GM21737 (cell line): ENCODE results near the gene GORASP1.

ENCODE experiments used
- ATAC-seq: cut with Tn5 transposase; IDR thresholded peaks from one replicate; pipeline ENCODE4 v1.9.1; 2021; ENCODE audit warnings: mild to moderate bottlenecking, moderate library complexity; ENCODE audit not compliant: unreplicated experiment

The GORASP1 gene

DNA sequence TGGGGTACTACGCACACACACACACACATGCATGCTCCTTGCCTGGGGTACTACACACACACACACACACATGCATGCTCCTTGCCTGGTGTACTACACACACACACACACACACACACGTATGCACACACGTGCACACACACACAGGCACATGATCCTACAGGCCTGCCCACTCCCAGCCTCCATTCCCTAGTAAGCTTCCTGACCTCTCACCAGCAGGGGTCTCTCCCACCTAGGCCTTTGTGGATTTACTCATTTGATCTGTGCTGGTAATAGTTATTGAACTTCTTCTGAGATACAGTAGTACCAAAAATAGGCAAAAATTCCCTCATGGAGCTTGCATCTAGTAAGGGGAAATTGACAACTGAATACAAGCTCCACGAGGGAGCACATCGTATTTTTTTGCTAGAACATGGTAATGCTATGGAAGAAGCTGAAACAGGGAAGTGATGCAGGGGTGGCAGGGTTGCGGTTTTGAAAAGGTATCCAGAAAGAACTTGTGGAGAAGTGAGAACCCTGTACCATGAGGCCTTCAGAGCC lies 19.2 kb upstream of the GORASP1 start:
- no peak for ATAC-seq

GRCh38 chr3:39125841-39126500 lies 18.5 kb upstream of the GORASP1 start:
- no peak for ATAC-seq

DNA sequence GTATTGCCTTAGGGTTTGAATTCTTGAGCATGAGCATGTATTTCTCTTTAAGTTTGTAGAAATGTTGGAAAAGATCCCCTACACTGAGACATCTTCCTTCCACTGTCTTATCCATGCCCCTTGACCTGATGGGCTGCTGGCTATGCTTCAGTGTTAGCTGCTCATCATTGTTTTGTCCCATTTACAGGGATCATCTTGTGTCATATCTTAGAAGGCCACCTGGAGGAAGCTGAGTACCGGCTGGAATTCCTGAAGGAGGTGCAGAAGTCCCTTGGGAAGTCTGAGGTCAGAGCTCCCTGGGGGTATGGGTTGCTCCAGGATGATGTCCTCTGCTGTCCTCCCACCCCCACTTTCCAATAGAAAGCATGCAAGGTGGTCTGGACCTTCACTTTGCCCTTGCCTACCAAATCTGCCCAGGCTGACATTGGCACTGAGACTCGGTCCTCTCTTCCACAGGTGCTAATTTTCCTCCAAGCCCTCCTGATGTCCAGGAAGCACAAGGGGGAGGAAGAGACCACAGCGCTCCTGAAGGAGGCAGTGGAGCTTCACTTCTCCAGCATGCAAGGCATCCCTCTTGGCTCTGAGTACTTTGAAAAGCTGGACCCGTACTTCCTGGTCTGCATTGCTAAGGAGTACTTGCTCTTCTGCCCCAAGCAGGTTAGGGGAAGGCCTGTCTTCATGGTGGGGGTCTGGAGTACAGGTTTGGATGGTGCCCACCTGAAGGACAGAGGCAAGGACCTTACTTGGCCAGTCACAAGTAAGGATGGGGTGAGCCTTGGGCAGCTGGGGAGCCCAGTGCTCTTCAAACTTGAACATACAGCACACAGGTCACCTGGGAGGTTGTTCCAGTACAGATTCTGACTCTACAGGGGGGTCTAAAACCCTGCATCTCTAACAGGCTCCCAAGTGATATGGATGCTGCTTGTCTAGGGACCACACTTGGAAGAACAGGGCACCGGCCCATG lies 17.7 kb upstream of the GORASP1 start:
- no peak for ATAC-seq

DNA sequence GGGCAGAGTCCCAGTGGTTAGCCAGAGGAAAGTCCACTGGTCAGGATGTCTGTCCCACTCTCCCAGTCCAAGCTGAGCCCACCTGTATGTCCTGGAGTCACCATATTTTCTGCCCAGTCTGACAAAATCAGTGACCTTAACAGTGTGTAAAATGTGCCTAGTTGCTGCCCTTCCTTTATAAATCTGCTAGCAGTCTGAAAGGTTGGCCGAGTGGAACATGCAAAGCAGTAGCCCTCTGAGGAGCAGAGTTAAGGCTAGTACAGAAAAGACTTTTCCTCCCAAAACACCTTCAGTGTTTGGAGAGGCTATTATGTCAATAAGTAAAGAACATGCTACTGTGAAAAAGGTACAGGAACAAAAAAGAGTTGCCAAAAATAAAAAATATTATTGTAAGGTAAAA lies 15.4 kb upstream of the GORASP1 start:
- peak; percentile 61 for ATAC-seq

- no peak for ATAC-seq
Observed at GRCh38 chr3:39121621-39122020, 14.2 kb upstream of the GORASP1 start.

DNA sequence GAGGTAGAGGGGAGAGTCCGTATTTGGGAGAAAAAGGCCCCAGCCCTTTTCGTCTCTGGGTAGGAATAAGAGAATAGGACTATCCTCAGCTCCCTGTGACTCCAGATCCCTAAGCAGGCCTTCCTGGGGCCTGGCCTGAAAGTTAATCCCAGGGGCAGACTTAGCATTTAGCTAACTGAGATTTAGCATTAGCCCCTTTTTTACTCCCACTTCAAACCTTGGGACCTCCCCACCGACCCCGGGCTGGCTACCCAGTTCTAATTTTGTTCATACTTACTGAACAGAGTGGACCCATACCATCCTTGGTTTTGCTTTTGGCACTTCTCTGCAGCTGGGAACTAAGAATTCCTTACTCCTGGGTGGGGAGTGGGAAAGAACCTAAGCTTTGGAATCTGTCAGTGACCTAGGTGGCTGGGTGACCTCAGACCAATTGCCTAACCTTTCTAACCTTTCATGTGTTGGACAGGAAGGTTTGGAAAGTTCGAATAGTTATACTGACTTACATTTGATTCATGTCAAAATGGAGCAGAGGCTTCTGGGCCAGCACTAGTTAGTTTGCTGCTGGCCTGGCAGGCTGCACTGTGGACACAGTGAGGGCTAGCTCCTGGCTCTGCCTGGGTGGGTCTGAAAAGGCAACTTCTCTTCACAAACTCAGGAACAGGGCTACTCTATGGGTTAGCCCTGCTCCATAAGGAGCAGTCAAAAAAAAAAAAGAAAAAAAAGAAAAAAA lies 11.7 kb upstream of the GORASP1 start:
- ATAC-seq: no peak

- ATAC-seq: no peak
Observed at GRCh38 chr3:39118079-39118478, 10.7 kb upstream of the GORASP1 start.

- no peak for ATAC-seq
Observed at GRCh38 chr3:39115870-39116269, 8.4 kb upstream of the GORASP1 start.

DNA sequence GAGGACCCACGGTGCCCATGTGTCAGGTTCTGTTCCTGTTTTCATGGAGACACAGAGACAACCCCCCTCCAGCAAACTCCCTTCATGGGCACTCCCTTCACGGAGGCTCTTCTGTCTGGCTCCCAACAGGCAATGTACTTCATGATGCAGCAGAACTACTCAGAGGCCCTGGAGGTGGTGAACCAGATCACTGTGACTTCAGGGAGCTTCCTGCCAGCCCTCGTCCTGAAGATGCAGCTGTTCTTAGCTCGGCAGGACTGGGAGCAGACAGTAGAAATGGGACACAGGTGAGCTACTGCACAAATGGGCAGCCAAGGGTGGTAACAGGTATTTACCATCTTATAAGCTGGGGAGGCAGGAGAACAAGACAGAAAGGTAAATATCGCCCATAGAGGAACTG lies 7.0 kb upstream of the GORASP1 start:
- no peak for ATAC-seq

- no peak for ATAC-seq
Observed at GRCh38 chr3:39113291-39113690, 5.9 kb upstream of the GORASP1 start.

GRCh38 chr3:39112535-39112934 lies 5.1 kb upstream of the GORASP1 start:
- no peak for ATAC-seq

DNA sequence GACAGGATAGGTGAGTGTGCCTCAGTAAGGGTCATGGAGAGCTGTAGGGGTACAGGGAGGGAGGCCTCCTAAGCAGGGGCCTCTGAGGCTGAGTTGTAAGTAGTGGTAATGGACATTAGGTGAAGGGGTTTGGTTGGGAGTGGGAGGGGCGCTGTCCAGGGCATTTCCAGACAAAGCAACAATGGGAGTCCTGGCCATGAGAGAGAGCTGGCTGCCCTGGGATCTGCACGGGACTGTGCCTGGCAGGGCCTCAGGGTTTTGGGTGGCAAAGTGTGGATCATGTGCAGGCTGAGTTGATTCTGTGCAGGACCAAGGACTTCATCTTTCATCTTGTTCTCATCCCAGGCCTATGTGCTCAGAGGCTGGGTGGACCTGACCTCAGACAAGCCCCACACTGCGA lies 4.7 kb upstream of the GORASP1 start:
- no peak for ATAC-seq

- ATAC-seq: no peak
Observed at GRCh38 chr3:39110041-39110639, 2.7 kb upstream of the GORASP1 start.

DNA sequence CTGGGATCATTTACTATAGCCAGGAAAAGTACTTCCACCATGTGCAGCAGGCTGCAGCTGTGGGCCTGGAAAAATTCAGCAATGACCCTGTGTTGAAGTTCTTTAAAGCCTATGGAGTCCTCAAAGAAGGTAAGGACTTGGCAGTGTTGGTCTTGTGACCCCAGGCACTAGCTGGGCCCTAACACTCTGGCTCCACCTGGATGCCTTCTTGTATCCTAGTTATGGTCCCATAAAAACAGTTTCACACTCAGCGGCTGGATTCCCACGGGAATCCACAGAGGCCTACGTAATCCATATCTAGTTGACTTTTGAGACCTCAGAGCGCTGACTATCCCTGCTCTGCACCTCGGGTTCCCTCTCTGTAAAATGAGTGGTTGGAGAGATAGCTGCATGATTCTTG lies 1.7 kb upstream of the GORASP1 start:
- no peak for ATAC-seq

- ATAC-seq: peak; percentile 78
Observed at GRCh38 chr3:39108200-39108710, 828 bp upstream of the GORASP1 start.

DNA sequence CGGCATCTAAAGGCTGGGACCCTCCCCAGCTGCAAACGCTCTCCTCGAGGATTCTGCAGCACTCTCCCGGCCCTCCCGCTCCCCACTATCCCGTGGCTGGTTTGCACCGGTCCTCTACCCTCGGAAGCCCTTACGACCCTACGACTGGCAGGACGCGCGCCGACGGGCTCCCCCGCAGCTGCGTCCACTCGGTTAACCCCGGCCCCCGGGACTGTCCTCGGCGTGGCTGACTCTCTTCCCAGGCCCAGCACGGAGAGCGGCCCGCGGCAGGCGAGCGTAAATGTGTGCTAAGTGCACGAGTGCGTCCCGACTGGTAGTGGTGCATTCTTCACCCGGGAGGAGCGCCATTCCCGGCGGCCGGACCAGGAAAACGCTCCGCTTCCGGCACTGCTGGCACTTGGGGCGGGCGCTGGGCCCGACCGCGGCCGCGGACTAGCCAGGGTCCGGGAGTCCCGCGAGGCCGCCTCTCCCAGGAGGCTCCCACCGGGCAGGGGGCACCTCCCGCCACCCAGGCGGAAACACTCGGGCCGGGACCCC lies 508 bp downstream of the GORASP1 start:
- ATAC-seq: peak; percentile 19

- ATAC-seq: no peak
Observed at GRCh38 chr3:39106281-39106811, 1.1 kb downstream of the GORASP1 start.

GRCh38 chr3:39105687-39106063 lies 1.8 kb downstream of the GORASP1 start:
- ATAC-seq: no peak

- no peak for ATAC-seq
Observed at GRCh38 chr3:39104961-39105686, 2.3 kb downstream of the GORASP1 start.
